ENCODE results near the gene IMP4.

The IMP4 gene

DNA sequence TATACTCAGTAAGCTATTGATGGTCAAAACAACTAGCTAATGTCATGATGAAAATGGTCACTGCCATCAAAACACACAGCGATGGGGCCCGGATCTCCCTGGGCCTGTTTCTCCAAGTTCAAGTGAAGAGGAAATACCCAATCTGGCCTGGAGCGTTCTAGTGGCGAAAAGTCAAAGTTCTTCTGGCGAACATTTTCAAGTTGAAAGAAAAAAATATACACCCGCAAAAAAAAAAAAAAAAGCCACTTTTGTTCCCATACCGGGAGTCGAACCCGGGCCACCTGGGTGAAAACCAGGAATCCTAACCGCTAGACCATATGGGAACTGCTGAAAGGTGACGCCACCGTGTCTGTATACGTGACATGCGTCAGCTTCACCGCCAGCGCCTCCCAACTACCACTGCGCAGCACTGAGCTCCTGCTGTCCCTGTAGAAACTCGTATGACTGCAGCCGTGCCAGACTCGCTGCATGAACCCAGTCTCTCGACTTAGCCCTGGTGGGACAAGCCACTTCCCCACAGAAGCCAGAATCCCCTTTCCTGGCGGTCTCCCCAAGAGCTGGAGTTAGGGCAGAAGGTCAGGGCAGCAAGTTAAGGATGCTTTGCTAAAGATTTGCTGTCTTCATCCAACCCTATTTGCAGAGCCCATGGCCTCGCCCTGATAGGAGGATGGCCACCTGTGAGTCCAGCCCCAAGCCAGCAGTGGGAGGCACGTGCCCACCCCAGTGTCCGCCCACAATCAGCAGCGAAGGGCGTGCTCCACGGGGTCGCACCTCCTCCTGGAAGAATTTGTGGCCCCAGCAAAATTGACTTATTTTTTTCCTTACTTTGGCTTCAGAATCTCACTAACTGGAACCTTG lies 5.6 kb upstream of the IMP4 start:
- peak; percentile 66 for DNase-seq (ENCODE audit: low read depth)

GRCh38 chr2:130337735-130338325 lies 4.9 kb upstream of the IMP4 start:
- peak; percentile 91 for DNase-seq (ENCODE audit: low read depth)

DNA sequence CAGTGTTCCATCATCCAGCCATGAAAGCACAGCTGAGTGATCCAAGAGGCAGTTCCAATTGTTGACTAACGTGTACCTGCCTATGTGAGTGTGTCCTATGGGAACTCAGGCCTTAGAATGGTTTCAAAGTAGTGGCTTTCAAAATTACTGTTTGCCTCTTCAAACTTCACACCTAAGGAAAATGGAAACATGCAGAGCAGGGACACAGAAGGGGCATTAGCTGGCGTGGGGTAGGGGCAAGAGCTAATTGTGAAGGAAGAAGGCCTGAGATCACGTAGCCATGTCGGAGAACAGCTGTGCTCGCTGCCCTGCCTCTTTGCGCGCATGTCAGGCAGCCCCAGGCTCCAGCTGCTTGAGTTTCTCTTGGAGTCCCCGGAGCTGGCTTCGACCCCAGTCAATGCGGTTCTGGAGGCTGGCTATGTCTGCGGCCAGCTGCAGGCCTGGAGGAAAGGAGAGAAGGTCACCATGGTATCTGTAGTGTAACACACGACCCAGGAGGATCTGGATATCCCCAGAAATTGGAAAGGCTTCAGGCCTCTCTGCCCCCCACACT lies 3.8 kb upstream of the IMP4 start:
- DNase-seq (ENCODE audit: low read depth): no peak

- no peak for DNase-seq (ENCODE audit: low read depth)
These were observed 2.6 kb upstream of the IMP4 start for GRCh38 chr2:130339885-130340745.

DNA sequence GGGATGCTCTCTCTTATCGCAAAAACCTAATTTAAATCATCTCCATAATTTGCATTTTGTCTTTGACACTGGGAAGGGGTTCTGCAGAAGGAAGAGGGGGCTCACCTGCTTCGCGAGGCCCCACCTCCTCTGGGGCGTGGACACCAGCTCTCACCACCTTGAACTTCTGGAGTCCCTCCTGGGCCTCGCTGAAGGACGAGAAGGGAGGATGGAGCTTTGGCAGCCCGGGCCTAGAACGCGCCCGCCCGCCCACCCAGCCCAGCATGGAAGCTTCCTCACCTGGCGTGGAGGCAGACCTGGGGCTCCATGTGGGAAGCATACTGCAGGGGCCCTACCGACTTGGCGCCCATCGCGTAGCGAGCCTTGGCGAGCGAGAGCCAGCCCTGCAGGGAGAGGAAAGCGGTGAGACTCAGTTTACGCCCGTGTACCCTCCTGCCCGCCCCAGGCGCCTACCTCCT lies 1.1 kb upstream of the IMP4 start:
- DNase-seq (ENCODE audit: low read depth): no peak

DNA sequence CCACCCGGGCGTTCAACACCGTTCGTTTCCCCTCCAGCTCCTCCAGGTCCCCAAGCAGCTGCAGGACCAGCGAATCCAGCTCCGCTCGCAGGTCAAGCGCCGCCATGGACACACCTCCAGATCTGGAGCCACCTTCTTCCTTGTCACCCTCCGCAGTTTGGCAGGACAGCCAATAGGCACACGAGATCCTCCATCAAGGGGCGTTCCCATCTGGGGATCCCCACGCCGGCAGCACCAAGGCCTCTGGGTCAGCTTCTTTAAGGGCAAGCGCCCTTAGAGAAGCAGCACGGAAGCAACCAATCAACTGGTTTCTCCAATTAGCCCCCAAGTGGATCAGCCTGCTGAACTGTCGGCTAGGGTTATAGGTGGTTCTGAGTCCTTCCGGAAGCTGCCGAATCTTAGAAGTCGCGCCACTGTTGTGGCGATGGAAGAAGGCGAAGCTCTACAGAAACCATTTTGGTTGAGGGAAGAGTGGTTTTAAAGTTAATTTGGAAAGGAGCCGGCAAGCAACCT lies 621 bp upstream of the IMP4 start:
- DNase-seq (ENCODE audit: low read depth): peak; percentile 91

- DNase-seq (ENCODE audit: low read depth): no peak
These were observed 1.9 kb downstream of the IMP4 start for GRCh38 chr2:130344578-130344977.

- DNase-seq (ENCODE audit: low read depth): no peak
These were observed 2.4 kb downstream of the IMP4 start for GRCh38 chr2:130345091-130345490.

DNA sequence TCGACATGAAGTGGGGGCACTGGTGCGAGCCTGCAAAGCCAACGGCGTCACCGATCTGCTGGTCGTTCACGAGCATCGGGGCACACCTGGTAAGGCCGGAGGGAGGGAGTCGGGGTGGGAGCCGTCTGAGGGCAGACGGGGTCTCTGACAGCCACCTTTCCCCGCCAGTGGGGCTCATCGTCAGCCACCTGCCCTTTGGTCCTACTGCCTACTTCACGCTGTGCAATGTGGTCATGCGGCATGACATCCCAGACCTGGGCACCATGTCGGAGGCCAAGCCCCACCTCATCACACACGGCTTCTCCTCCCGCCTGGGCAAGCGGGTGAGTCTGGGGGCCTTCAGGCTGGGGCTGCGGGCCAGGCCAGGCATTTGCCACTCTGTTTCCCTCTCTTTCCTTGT lies 2.9 kb downstream of the IMP4 start:
- no peak for DNase-seq (ENCODE audit: low read depth)

GRCh38 chr2:130346041-130346740 lies 3.5 kb downstream of the IMP4 start:
- DNase-seq (ENCODE audit: low read depth): no peak

GRCh38 chr2:130346741-130347066 lies 4.0 kb downstream of the IMP4 start:
- no peak for DNase-seq (ENCODE audit: low read depth)

DNA sequence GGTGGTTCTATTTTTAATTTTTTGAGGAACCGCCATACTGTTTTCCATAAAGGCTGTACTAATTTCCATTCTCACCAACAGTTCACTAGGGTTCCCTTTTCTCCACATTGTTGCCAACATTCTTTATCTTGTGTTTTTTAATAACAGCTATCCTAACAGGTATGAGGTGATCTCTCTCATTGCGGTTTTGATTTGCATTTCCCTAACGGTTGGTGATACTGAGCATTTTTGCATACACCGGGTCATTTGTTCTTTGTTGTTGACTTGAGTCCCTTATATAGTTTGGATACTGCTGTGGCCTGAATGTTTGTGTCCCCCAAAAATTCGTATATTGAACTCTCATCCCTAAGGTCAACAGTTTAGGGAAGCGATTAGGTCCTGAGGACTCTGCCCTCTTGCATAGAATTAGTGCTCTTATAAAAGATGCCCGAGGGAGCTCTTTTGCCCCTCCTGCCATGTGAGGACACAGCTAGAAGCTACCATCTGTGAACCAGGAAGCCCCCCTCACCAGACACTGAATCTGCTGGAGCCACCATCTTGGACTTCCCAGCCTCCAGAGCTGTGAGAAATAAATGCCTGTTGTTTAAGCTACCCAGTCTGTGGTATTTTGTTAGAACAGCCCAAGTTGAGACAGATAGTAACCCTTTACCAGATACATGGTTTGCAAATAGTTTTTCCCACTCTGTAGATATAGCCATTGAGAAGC lies 4.7 kb downstream of the IMP4 start:
- no peak for DNase-seq (ENCODE audit: low read depth)

GRCh38 chr2:130349174-130349573 lies 6.5 kb downstream of the IMP4 start:
- no peak for DNase-seq (ENCODE audit: low read depth)

- no peak for DNase-seq (ENCODE audit: low read depth)
These were observed 9.0 kb downstream of the IMP4 start for GRCh38 chr2:130351711-130352110.

DNA sequence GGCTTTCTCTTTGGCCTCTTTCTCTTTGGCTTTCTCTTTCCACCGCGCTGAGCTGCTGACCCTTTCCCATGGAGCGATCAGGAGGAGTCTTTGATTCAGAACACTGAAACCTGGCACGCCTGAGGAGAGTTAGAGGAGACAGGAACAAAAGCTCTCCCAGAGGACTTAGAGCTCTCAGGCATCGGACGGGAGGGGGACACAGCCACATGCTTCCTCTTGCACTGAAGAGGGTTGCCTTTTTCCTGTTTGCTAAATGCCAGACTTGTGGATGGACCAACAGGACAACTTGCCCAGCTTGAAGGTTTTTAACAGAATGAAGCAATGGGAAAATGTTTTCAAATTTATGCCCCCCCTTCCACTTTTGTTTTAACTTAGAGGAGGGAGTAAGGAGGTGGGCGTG lies 9.5 kb downstream of the IMP4 start:
- no peak for DNase-seq (ENCODE audit: low read depth)

DNA sequence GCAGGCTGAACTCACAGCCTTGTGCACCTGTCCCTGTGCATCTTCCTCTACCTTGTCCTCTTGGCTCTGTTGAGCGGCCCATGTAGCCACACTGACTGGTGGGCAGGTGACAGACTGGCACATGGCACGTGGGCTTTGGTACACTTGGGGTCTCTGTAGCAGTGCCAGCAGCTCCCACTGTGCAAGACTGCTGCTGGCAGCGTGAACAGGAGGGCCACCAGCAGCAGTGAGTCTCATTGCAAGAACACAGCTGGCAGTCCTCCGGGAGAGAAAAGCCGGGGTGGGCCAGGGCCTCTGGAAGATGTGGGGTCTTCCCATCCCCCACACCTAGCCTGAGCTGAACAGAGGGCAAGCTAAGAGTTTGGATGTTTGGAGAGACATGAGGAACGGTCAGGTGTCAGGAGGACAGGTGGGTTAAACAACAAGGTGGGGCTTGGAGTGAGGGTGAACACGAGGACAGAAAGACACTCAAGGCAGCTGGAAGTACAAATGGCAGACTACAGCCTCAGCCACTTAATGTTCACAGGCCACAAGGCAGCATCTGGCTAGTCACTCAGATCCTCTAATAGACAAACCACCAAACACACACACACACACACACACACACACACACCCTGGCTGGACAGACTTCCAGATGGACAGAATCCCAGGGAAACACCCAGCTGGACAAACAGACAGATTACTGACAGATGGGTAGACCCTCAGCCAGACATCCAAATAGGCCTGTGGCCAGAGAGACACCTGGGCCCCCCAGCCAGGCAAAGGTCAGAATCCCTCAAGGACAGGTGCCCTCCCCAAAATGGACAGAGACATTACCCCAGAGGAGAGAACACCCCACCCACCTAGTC lies 10.8 kb downstream of the IMP4 start:
- no peak for DNase-seq (ENCODE audit: low read depth)

GRCh38 chr2:130354139-130354428 lies 11.4 kb downstream of the IMP4 start:
- DNase-seq (ENCODE audit: low read depth): no peak

- DNase-seq (ENCODE audit: low read depth): no peak
These were observed 12.5 kb downstream of the IMP4 start for GRCh38 chr2:130355172-130355577.

DNA sequence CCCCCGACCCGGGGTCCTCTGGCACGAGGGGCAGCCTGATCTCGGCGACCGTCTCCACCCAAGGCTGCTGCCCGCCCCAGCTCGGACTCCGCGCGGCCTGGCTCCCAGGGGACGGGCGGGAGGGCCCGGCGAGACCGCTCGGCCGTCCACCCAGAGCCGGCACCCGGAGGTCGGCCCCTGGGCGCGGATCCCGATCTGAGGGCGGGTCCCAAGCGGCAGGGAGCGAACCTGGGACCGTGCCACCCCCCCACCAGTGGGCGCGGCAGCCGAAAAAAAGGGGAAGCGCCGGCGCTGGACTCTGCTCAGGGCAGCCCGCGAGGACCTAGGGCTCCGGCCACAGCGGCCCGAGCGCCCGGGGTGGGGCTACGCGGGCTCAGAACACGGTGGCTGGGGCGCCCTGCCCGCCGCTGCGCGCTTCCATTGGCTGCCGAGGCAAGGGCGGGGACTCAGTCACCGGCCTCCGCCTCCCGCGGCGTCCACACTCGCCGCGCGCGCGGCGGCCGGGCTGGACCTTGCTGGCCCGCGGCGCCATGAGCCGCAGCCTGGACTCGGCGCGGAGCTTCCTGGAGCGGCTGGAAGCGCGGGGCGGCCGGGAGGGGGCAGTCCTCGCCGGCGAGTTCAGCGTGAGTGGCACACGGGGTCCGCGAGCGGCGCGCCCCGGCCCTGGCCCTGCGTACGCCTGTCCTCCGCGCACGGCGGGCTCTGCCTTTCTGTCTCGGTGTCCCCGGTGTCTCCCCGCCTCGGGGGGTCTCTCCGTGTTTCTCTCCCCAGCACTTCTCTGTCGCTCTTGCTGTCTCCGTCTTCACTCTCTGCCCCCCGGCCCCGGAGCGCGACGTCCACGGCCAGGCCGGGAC lies 13.1 kb downstream of the IMP4 start, which contains the start of gene PTPN18:
Gene PTPN18, plus strand, starts transcription at position 479 of the 854 bp plus-strand sequence. Its CDS starts 52 bp downstream, at position 531.
- peak; percentile 84 for DNase-seq (ENCODE audit: low read depth)

Data from amniotic epithelial cell (primary cell).